Osteoblast (primary cell): ENCODE results near the gene HECTD3. TPM values are rescaled to one million over a fixed set of nuclear protein-coding genes. Genes with fewer than 3 reads are reported as not detected.

ENCODE experiments used
- DNase-seq: peaks from one replicate; pipeline ENCODE4 v3.0.0; 2011; ENCODE audit warnings: low spot score, mixed read lengths; ENCODE audit not compliant: insufficient read length; ENCODE audit errors: missing footprints
- H2AFZ ChIP-seq: 2 replicates; pipeline ENCODE4 v1.6.0; 2011; ENCODE audit warnings: mild to moderate bottlenecking, low read length
- H3K27ac ChIP-seq: 2 replicates; pipeline ENCODE4 v1.5.1; 2011; ENCODE audit warnings: mild to moderate bottlenecking, low read depth, low read length, moderate library complexity
- H3K27me3 ChIP-seq: 2 replicates; pipeline ENCODE4 v1.6.0; 2012; ENCODE audit warnings: mild to moderate bottlenecking, control low read depth, inconsistent platforms, low read length, moderate library complexity; ENCODE audit not compliant: insufficient read depth
- H3K36me3 ChIP-seq: 2 replicates; pipeline ENCODE4 v1.5.1; 2011; ENCODE audit warnings: mild to moderate bottlenecking, low read length, control low read depth, moderate library complexity; ENCODE audit not compliant: insufficient read depth
- H3K4me1 ChIP-seq: 2 replicates; pipeline ENCODE4 v1.5.1; 2011; ENCODE audit warnings: mild to moderate bottlenecking, low read length, control low read depth, moderate library complexity; ENCODE audit not compliant: insufficient read depth
- H3K4me2 ChIP-seq: 2 replicates; pipeline ENCODE4 v1.6.0; 2011; ENCODE audit warnings: mild to moderate bottlenecking, low read length; ENCODE audit not compliant: insufficient read depth
- H3K4me3 ChIP-seq: fragments of 200-600 bp; sonication (generic); 3 replicates; pipeline ENCODE4 v1.5.1; 2012; ENCODE audit warnings: mild to moderate bottlenecking, low read length, inconsistent platforms; ENCODE audit not compliant: insufficient read depth
- H3K79me2 ChIP-seq: 2 replicates; pipeline ENCODE4 v1.6.0; 2012; ENCODE audit warnings: mild to moderate bottlenecking, low read length, control low read depth, inconsistent platforms; ENCODE audit not compliant: insufficient read depth
- H3K9me3 ChIP-seq: 2 replicates; pipeline ENCODE4 v1.5.1; 2011; ENCODE audit warnings: low read depth, low read length, control low read depth
- H4K20me1 ChIP-seq: 2 replicates; pipeline ENCODE4 v1.6.0; 2012; ENCODE audit warnings: mild to moderate bottlenecking, low read length, control low read depth; ENCODE audit not compliant: insufficient read depth
- CTCF ChIP-seq: IDR thresholded peaks from 2 replicates; pipeline ENCODE4 v1.5.1; 2011; ENCODE audit warnings: mild to moderate bottlenecking, low read depth, low read length, moderate library complexity; ENCODE audit errors: extremely low read depth
- total RNA-seq: library from RNA; depleted of rRNA; stranded (reverse); fragments of >200 nt; gene quantifications from 2 replicates; pipeline ENCODE4 v1.2.3, GENCODE V29; 2012

Gene HECTD3
- total RNA-seq, 1 donor: 26.1 TPM

DNA sequence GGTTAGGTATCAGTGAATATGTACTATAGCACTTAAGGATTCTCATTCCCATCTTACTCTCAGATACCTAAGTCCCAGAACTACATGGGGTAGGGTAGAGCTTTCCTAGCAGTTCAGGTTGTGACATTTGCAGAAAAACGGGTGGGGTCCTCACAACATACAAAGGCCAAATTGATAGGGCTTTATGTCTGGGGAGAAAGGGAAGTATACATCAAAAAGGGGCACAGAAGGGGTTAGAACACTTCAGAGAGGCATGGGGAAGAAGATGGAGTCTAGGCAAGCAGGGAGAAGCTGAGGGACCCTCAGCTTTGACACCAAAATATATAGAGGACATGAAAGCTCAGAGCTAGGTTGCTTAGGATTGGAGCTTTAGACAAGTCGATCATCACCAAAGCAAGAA, 4.6 kb upstream of the HECTD3 start:
- no peak overlapping the region for H3K4me3 ChIP-seq
- H3K36me3 ChIP-seq: peaks cover 17% of the 10 kb centered on the region
- H3K27me3 ChIP-seq: no peaks in the 10 kb centered on the region
- H4K20me1 ChIP-seq: peaks cover 7% of the 10 kb centered on the region
- H3K4me2 ChIP-seq: no peak overlapping the region
- no peak overlapping the region for H3K27ac ChIP-seq
- DNase-seq: peak; percentile 34
- H3K4me1 ChIP-seq: peaks cover 27% of the 10 kb centered on the region
- no peaks in the 10 kb centered on the region for H3K9me3 ChIP-seq
- no peak for TF ChIP-seq CTCF
- no peak overlapping the region for H2AFZ ChIP-seq
- peaks cover 29% of the 10 kb centered on the region for H3K79me2 ChIP-seq

DNA sequence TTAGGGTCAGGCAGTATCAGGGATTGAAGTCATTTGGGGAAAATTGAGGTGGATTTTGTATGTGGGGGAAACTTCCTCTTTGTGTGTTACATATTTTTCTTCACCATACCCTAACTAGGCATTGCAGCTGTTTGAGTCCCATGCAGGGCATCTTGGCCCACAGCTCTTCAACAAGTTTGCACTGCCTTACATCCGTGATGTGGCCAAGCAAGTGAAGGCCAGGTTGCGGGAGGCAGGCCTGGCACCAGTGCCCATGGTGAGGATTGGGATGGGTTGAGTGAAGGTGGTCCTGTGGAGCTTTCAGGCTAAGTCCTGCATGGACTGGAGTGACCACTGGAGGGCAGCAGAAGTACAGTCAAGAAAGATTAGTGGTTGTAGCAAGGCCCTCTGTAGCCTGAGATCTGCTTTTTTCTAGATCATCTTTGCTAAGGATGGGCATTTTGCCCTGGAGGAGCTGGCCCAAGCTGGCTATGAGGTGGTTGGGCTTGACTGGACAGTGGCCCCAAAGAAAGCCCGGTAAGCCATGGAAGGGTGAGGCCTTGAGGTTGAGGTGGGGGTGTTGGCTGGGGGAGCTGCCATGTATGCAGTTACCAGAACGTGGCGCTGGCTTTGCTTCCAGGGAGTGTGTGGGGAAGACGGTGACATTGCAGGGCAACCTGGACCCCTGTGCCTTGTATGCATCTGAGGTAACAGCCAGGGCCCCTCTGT, 3.4 kb upstream of the HECTD3 start:
- H2AFZ ChIP-seq: peak overlapping the region; percentile 18
- DNase-seq: peak; percentile 95
- no peaks in the 10 kb centered on the region for H3K9me3 ChIP-seq
- H3K4me3 ChIP-seq: peak overlapping the region; percentile 15
- peak; percentile 94 for TF ChIP-seq CTCF
- peak overlapping the region; percentile 16 for H3K4me2 ChIP-seq
- H3K36me3 ChIP-seq: peaks cover 17% of the 10 kb centered on the region
- H3K27ac ChIP-seq: no peak overlapping the region
- peaks cover 33% of the 10 kb centered on the region for H3K4me1 ChIP-seq
- H3K79me2 ChIP-seq: peaks cover 41% of the 10 kb centered on the region
- no peaks in the 10 kb centered on the region for H3K27me3 ChIP-seq
- H4K20me1 ChIP-seq: peaks cover 14% of the 10 kb centered on the region

GRCh38 chr1:45013551-45014209, 2.6 kb upstream of the HECTD3 start:
- H3K9me3 ChIP-seq: no peaks in the 10 kb centered on the region
- no peak overlapping the region for H3K4me3 ChIP-seq
- H3K79me2 ChIP-seq: peaks cover 46% of the 10 kb centered on the region
- peak overlapping the region; percentile 98 for H3K4me2 ChIP-seq
- no peak for TF ChIP-seq CTCF
- H3K36me3 ChIP-seq: peaks cover 24% of the 10 kb centered on the region
- peaks cover 14% of the 10 kb centered on the region for H4K20me1 ChIP-seq
- H3K27ac ChIP-seq: no peak overlapping the region
- H2AFZ ChIP-seq: no peak overlapping the region
- DNase-seq: peak; percentile 22
- H3K4me1 ChIP-seq: peaks cover 33% of the 10 kb centered on the region
- H3K27me3 ChIP-seq: no peaks in the 10 kb centered on the region

GRCh38 chr1:45012639-45013278, 1.6 kb upstream of the HECTD3 start:
- Histone ChIP-seq H3K4me3 (peak overlapping the region; percentile 81), H3K9me3 (no peaks in the 10 kb centered on the region), H3K79me2 (peaks cover 46% of the 10 kb centered on the region), H3K27ac (peak overlapping the region; percentile 67), H3K27me3 (no peaks in the 10 kb centered on the region), H3K4me2 (peak overlapping the region; percentile 98), H3K36me3 (peaks cover 33% of the 10 kb centered on the region), H2AFZ (peak overlapping the region; percentile 91), H4K20me1 (peaks cover 14% of the 10 kb centered on the region), H3K4me1 (peaks cover 33% of the 10 kb centered on the region)
- peak; percentile 82 for DNase-seq
- no peak for TF ChIP-seq CTCF
